Urinary bladder (tissue), 4 donors: ENCODE results near the gene TNFAIP8. TPM values are rescaled to one million over a fixed set of nuclear protein-coding genes. Genes with fewer than 3 reads are reported as not detected.

Experiments
- DNase-seq: peaks from one replicate; pipeline ENCODE4 v3.0.0-alpha.2; 2015; ENCODE audit errors: extremely low spot score
- H3K27ac ChIP-seq: one replicate; pipeline ENCODE4 v1.5.1; 2013; ENCODE audit warnings: low read depth, mild to moderate bottlenecking, moderate library complexity
- H3K36me3 ChIP-seq: one replicate; pipeline ENCODE4 v1.6.1; 2013; ENCODE audit warnings: mild to moderate bottlenecking, moderate library complexity; ENCODE audit not compliant: insufficient read depth
- H3K4me1 ChIP-seq: one replicate; pipeline ENCODE4 v1.6.1; 2013; ENCODE audit warnings: mild to moderate bottlenecking, moderate library complexity; ENCODE audit not compliant: insufficient read depth
- H3K4me3 ChIP-seq: one replicate; pipeline ENCODE4 v1.5.1; 2013; ENCODE audit warnings: low read depth, low read length
- WGBS: extraction: QIAGEN DNeasy Blood & Tissue Kit; methylation state at CpG from one replicate; pipeline ENCODE4 v1.1.7; 2013; 5-methylcytosine and 5-hydroxymethylcytosine counted together
- polyA plus RNA-seq: library from polyadenylated mRNA; stranded (reverse); fragments of 200-250 nt; gene quantifications from one replicate; pipeline ENCODE4 v1.2.3, GENCODE V29; 2013
- total RNA-seq: library from RNA; depleted of rRNA; stranded (reverse); fragments of >200 nt; gene quantifications from one replicate; pipeline ENCODE4 v1.2.3, GENCODE V29; 2014
- donor health status: healthy with polysubstance abuse.
- donor health status: healthy.

Gene TNFAIP8
- total and polyA plus RNA-seq, 2 donors: 21.6 to 49.9 TPM

GRCh38 chr5:119360905-119361593, 5.2 kb downstream of the TNFAIP8 start:
- 80% methylated on average over 5 of the region's 5 CpGs for WGBS
- DNase-seq: no peak
- H3K4me3 ChIP-seq: no peak overlapping the region
- H3K4me1 ChIP-seq: no peaks in the 10 kb centered on the region
- H3K36me3 ChIP-seq: no peaks in the 10 kb centered on the region
- H3K27ac ChIP-seq: no peak overlapping the region

GRCh38 chr5:119361594-119362125, 5.8 kb downstream of the TNFAIP8 start:
- Histone ChIP-seq H3K4me3 (no peak overlapping the region), H3K4me1 (no peaks in the 10 kb centered on the region), H3K36me3 (no peaks in the 10 kb centered on the region), H3K27ac (no peak overlapping the region)
- WGBS: 93% methylated on average over 2 of the region's 2 CpGs
- no peak for DNase-seq

GRCh38 chr5:119362714-119363113, 6.9 kb downstream of the TNFAIP8 start:
- Histone ChIP-seq H3K4me1 (no peaks in the 10 kb centered on the region), H3K36me3 (no peaks in the 10 kb centered on the region), H3K27ac (no peak overlapping the region), H3K4me3 (no peak overlapping the region)
- WGBS: 73% methylated on average over 2 of the region's 2 CpGs
- DNase-seq: no peak

DNA sequence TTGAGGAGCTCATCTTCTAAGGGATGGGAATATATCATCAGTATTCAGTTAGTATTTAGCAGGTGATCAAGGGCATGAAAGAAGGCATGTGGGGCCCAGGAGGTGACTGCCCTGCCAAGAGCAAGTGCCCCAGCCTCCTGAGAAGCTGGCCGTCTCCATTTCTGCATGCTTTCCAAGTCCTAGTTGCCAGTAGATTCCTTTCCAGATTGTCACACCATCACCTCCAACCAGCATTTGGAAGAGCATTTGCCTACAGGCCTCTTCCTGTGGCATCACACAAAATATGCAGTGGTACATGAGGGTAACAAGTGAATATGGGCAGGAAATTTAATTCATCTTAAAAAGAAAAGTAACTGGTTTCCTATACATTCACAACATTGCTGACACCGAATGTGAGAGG, 7.5 kb downstream of the TNFAIP8 start:
- H3K36me3 ChIP-seq: no peaks in the 10 kb centered on the region
- 92% methylated on average over 2 of the region's 2 CpGs for WGBS
- no peaks in the 10 kb centered on the region for H3K4me1 ChIP-seq
- no peak overlapping the region for H3K27ac ChIP-seq
- H3K4me3 ChIP-seq: no peak overlapping the region
- no peak for DNase-seq

GRCh38 chr5:119363936-119364335, 8.1 kb downstream of the TNFAIP8 start:
- H3K4me1 ChIP-seq: no peaks in the 10 kb centered on the region
- no peak overlapping the region for H3K4me3 ChIP-seq
- WGBS: 91% methylated on average over 2 of the region's 2 CpGs
- H3K36me3 ChIP-seq: no peaks in the 10 kb centered on the region
- DNase-seq: no peak
- no peak overlapping the region for H3K27ac ChIP-seq

DNA sequence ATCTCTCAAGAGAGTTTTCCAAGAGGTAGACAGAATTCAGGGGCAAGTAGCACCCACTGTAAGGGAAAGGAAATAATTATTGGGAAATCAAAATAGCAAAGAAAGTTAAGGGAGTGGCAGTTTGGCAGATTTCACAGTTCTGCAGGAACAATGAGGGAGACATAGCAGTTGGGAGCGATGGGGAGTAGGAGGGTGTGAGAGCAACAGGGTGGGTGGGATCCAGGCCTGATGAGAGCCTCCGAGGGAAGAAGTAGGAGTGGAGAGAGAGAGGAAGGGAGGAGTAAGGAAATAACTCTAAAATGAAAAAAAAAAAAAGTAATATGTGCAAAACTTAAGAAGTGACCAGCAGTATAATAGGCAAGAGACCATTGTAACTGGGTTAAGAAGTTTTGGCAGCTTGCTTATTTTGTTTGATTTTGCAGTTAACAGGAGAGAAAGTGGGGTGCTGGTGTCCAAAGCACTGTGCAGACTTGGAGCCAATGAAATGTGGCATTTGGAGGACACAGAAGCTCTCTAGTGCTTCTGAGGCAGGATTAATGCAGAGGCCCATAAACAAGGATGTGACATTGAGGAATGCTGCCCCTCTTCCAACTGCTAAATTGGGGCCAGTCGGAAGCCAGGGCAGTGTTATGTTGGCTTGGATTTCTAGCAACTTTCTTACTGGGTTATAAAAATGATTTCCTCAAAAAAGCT, 10.2 kb downstream of the TNFAIP8 start:
- no peak for DNase-seq
- H3K4me1 ChIP-seq: no peaks in the 10 kb centered on the region
- WGBS: 44% methylated on average over 3 of the region's 3 CpGs

GRCh38 chr5:119366540-119366881, 10.7 kb downstream of the TNFAIP8 start:
- Histone ChIP-seq H3K27ac (no peak overlapping the region), H3K36me3 (no peaks in the 10 kb centered on the region), H3K4me1 (no peaks in the 10 kb centered on the region), H3K4me3 (no peak overlapping the region)
- WGBS: 75% methylated on average over 2 of the region's 2 CpGs
- DNase-seq: no peak

More for the DNA sequence above, 10.2 kb downstream of the TNFAIP8 start:
- Histone ChIP-seq H3K27ac (no peak overlapping the region), H3K36me3 (no peaks in the 10 kb centered on the region), H3K4me3 (no peak overlapping the region)

DNA sequence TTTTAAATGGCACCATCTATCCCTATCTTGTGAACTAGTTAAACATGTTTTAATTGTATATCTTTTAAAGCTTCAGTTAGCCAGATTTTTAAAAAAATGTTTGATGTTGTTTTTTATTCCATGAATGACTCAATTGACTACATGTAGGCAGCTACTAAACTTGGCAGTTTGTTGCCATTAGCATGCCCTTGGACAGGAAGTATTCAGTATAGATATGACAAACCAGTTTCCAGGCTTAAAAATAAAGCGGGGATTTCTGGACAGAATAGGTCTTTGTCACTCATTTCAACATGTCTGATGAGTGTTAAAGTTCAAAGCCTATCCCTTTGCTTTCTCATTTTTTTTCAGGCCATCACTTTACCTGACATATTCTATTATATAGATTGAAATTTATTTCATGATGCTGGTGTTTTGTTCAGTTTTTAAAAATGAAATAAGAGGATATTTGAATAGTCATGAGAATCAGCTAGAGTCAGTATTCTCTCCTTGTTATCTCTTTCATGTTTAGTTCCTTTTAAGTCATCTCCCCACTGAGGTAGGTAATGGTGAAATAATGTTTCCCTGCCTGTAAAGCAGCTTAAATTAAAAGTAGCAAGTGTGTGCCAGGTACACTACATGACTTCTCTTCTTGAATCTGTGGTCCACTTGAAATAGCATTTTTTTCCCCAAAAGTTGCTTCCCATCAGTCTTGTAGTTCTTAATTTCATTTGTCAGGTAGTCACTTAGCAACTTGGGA, 11.9 kb downstream of the TNFAIP8 start:
- Histone ChIP-seq H3K4me3 (no peak overlapping the region), H3K36me3 (no peaks in the 10 kb centered on the region), H3K27ac (no peak overlapping the region), H3K4me1 (no peaks in the 10 kb centered on the region)
- no peak for DNase-seq
- WGBS: 65% methylated on average over 1 of the region's 1 CpG

DNA sequence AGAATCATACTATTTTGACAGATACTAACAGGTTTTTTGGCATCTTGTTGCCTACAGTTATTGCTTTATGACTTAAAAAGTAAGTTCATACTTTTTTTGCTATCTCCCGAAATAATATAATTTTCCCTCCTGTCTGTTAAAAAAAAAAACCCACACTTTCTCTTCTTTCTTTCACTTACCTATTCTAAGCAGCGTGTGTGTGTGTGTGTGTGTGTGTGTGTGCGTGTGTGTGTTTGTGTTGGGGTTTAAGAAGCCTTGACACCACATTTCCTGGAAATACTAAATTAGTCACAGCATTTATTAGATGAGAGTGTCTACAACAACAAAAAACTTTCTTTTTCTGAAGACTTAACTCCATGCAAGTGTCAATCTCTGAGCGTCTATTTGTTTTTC, 12.4 kb downstream of the TNFAIP8 start:
- Histone ChIP-seq H3K4me1 (no peaks in the 10 kb centered on the region), H3K4me3 (no peak overlapping the region), H3K36me3 (no peaks in the 10 kb centered on the region), H3K27ac (no peak overlapping the region)
- no peak for DNase-seq
- WGBS: 60% methylated on average over 4 of the region's 4 CpGs

DNA sequence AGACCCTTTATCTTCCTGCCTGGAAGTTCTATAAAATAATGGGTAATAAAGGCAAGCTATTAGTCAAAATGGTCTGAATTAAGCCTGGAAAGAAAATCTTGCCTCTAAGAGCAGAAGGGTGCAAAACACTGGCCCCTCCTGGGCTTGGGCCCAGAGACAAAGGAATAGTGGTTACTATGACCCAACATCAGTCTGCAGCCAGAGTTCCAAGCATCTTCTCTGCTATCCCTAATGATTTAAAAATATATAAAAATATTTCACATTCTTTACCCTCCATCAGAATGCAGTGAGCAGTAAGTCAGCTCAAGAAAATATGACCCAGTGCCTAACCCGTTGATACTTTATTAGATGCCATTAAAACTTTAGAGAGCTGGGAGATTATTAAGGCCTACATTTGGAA, 14.7 kb downstream of the TNFAIP8 start:
- no peak overlapping the region for H3K27ac ChIP-seq
- no peak overlapping the region for H3K4me3 ChIP-seq
- no peaks in the 10 kb centered on the region for H3K4me1 ChIP-seq
- 46% methylated on average over 1 of the region's 1 CpG for WGBS
- no peaks in the 10 kb centered on the region for H3K36me3 ChIP-seq
- DNase-seq: no peak

DNA sequence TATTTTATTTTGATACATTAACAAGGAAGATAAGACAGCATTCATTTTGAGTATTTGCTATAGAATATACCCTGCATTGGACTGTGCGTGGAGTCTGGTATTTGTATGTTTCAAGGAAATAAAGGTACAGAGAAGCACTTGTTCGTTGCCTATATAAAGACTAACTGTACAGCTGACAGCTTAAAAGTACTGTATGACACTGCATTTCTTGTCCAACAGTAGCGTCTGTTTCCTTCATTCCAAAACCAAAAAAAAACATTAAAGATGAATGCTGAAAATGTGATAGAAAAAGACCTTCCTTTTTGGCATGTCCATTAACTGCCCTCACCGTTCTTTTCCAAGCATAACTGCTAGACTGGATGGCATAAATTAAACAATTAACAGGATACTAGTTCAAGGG, 15.3 kb downstream of the TNFAIP8 start:
- Histone ChIP-seq H3K4me3 (no peak overlapping the region), H3K27ac (no peak overlapping the region), H3K36me3 (no peaks in the 10 kb centered on the region), H3K4me1 (no peaks in the 10 kb centered on the region)
- WGBS: 75% methylated on average over 4 of the region's 4 CpGs
- no peak for DNase-seq

DNA sequence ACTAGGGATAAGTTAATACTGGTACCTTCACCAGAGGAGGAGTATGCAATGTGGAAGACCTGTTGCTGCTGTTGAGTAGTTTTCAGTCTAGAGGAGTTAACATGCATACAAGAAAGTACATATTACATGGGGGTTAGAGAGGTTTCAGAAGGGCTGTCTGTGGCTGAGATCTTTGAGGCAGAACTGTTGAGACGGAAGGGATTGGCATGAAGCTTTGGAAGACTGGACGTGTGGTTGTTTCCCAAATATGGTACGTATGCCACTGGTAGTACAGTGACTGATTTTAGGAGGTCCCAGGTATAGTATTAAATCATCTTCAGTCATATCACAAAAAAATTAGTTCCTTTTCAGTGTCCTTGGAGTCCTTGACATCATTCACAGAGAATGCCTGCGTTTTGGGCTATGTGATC, 17.6 kb downstream of the TNFAIP8 start:
- Histone ChIP-seq H3K36me3 (no peaks in the 10 kb centered on the region), H3K4me3 (no peak overlapping the region), H3K27ac (no peak overlapping the region), H3K4me1 (no peaks in the 10 kb centered on the region)
- 95% methylated on average over 4 of the region's 4 CpGs for WGBS
- no peak for DNase-seq

GRCh38 chr5:119374901-119375300, 19.1 kb downstream of the TNFAIP8 start:
- H3K4me1 ChIP-seq: no peaks in the 10 kb centered on the region
- H3K4me3 ChIP-seq: no peak overlapping the region
- H3K36me3 ChIP-seq: no peaks in the 10 kb centered on the region
- no peak overlapping the region for H3K27ac ChIP-seq
- 89% methylated on average over 2 of the region's 2 CpGs for WGBS
- no peak for DNase-seq

GRCh38 chr5:119377066-119377465, 21.2 kb downstream of the TNFAIP8 start:
- no peak overlapping the region for H3K4me3 ChIP-seq
- DNase-seq: no peak
- H3K27ac ChIP-seq: no peak overlapping the region
- no peaks in the 10 kb centered on the region for H3K4me1 ChIP-seq
- WGBS: 100% methylated on average over 1 of the region's 1 CpG
- H3K36me3 ChIP-seq: no peaks in the 10 kb centered on the region
